ENCODE measurements around the gene FAM200C.
A peak's percentile ranks its signal among the peaks of the same experiment; 100 is the strongest.

The FAM200C gene

DNA sequence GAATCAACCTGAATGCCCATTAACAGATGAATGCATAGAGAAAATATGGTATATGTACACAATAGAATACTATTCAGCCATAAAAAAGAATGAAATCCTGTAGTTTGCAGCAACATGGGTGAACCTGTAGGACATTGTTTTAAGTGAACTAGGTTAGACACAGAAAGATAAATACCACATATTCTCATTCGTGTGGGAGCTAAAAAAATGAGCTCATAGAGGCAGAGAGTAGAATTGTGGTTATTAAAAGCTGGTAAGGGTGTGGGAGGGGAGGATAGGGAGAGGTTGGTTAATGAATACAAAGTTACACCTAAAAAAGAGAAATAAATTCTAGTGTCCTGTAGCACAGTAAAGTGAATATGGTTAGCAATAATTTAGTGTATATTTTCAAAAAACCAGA is 45.3 kb upstream of the FAM200C start:
- no peak for TF ChIP-seq EZH2phosphoT487 (IDR thresholded peaks at IDR 0.05; ENCODE audit: low read depth)
- TF ChIP-seq CTCF (IDR thresholded peaks at IDR 0.05; ENCODE audit: low read depth, low read length), result no peak
- H2AFZ ChIP-seq (ENCODE audit: low read depth, low read length), result no peak overlapping the region

DNA sequence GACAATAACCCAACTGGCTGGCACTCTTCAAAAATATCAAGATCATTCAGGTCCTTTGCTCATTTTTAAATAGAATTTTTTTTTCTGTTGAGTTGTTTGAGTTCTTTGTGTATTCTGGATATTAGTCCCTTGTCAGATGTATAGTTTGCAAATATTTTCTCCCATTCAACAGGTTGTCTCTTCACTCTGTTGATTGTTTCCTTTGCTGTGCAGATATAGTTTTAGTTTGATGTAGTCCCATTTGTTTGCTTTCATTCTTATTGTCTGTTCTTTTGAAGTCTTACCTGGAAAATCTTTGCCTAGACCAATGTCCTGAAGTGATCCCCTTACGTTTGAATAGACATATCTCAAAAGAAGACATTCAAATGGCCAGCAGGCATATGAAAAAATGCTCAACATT is 44.6 kb upstream of the FAM200C start:
- no peaks in the 10 kb centered on the region for H3K27me3 ChIP-seq (ENCODE audit: low read depth, low read length)
- H3K9ac ChIP-seq (ENCODE audit: low read length), result no peak overlapping the region
- H3K4me1 ChIP-seq (ENCODE audit: low read length), result peaks cover 26% of the 10 kb centered on the region
- TF ChIP-seq CTCF (IDR thresholded peaks at IDR 0.05; ENCODE audit: low read depth, low read length), result no peak
- no peak for TF ChIP-seq EZH2phosphoT487 (IDR thresholded peaks at IDR 0.05; ENCODE audit: low read depth)
- no peaks in the 10 kb centered on the region for H3K9me3 ChIP-seq (ENCODE audit: insufficient read depth, low read length)
- no peaks in the 10 kb centered on the region for H4K20me1 ChIP-seq (ENCODE audit: insufficient read depth, low read length)
- H3K36me3 ChIP-seq (replicated peaks; ENCODE audit: low read depth, low read length), result no peaks in the 10 kb centered on the region
- H3K79me2 ChIP-seq (ENCODE audit: low read length), result no peaks in the 10 kb centered on the region
- H3K4me3 ChIP-seq (ENCODE audit: low read length), result no peak overlapping the region
- no peak overlapping the region for H3K4me2 ChIP-seq (ENCODE audit: low read length)
- H2AFZ ChIP-seq (ENCODE audit: low read depth, low read length), result no peak overlapping the region
- H3K27ac ChIP-seq (ENCODE audit: low read length), result no peak overlapping the region

More for the DNA sequence above, 45.3 kb upstream of the FAM200C start:
- Histone ChIP-seq H3K27ac (ENCODE audit: low read length) (no peak overlapping the region), H4K20me1 (ENCODE audit: insufficient read depth, low read length) (no peaks in the 10 kb centered on the region), H3K79me2 (ENCODE audit: low read length) (no peaks in the 10 kb centered on the region), H3K4me1 (ENCODE audit: low read length) (peaks cover 24% of the 10 kb centered on the region), H3K4me2 (ENCODE audit: low read length) (no peak overlapping the region), H3K36me3 (replicated peaks; ENCODE audit: low read depth, low read length) (no peaks in the 10 kb centered on the region), H3K27me3 (ENCODE audit: low read depth, low read length) (no peaks in the 10 kb centered on the region), H3K4me3 (ENCODE audit: low read length) (no peak overlapping the region), H3K9me3 (ENCODE audit: insufficient read depth, low read length) (no peaks in the 10 kb centered on the region), H3K9ac (ENCODE audit: low read length) (no peak overlapping the region)

GRCh38 chr5:160442824-160443431 is 43.1 kb upstream of the FAM200C start:
- Histone ChIP-seq H3K4me1 (ENCODE audit: low read length) (peaks cover 26% of the 10 kb centered on the region), H3K4me2 (ENCODE audit: low read length) (peak overlapping the region; percentile 20; the same call in 1 of the 2 replicates), H3K27ac (ENCODE audit: low read length) (no peak overlapping the region), H3K27me3 (ENCODE audit: low read depth, low read length) (no peaks in the 10 kb centered on the region), H3K9me3 (ENCODE audit: insufficient read depth, low read length) (no peaks in the 10 kb centered on the region), H3K4me3 (ENCODE audit: low read length) (no peak overlapping the region), H3K79me2 (ENCODE audit: low read length) (no peaks in the 10 kb centered on the region), H4K20me1 (ENCODE audit: insufficient read depth, low read length) (no peaks in the 10 kb centered on the region), H3K36me3 (replicated peaks; ENCODE audit: low read depth, low read length) (no peaks in the 10 kb centered on the region), H2AFZ (ENCODE audit: low read depth, low read length) (no peak overlapping the region), H3K9ac (ENCODE audit: low read length) (no peak overlapping the region)
- no peak for TF ChIP-seq EZH2phosphoT487 (IDR thresholded peaks at IDR 0.05; ENCODE audit: low read depth)

- no peak overlapping the region for H3K4me2 ChIP-seq (ENCODE audit: low read length)
- H3K9ac ChIP-seq (ENCODE audit: low read length), result no peak overlapping the region
- H3K27ac ChIP-seq (ENCODE audit: low read length), result no peak overlapping the region
- no peaks in the 10 kb centered on the region for H4K20me1 ChIP-seq (ENCODE audit: insufficient read depth, low read length)
- no peak overlapping the region for H3K4me3 ChIP-seq (ENCODE audit: low read length)
- H3K27me3 ChIP-seq (ENCODE audit: low read depth, low read length), result no peaks in the 10 kb centered on the region
- no peaks in the 10 kb centered on the region for H3K79me2 ChIP-seq (ENCODE audit: low read length)
- H3K9me3 ChIP-seq (ENCODE audit: insufficient read depth, low read length), result no peaks in the 10 kb centered on the region
- peaks cover 36% of the 10 kb centered on the region for H3K4me1 ChIP-seq (ENCODE audit: low read length)
- no peak overlapping the region for H2AFZ ChIP-seq (ENCODE audit: low read depth, low read length)
- no peaks in the 10 kb centered on the region for H3K36me3 ChIP-seq (replicated peaks; ENCODE audit: low read depth, low read length)
- TF ChIP-seq EZH2phosphoT487 (IDR thresholded peaks at IDR 0.05; ENCODE audit: low read depth) (no peak), CTCF (IDR thresholded peaks at IDR 0.05; ENCODE audit: low read depth, low read length) (no peak)
Measured at GRCh38 chr5:160441311-160441781, 41.5 kb upstream of the FAM200C start.
